Activated naive CD8-positive, alpha-beta T cell treated with anti-CD3 and anti-CD28 coated beads for 36 hours (primary cell): ENCODE measurements around the gene OR9G1. TPM values are rescaled to one million over a fixed set of nuclear protein-coding genes. Genes with fewer than 3 reads are reported as not detected.

Source experiments
- DNase-seq: peaks from one replicate; pipeline ENCODE4 v3.0.0; 2021
- H3K27ac Mint-ChIP-seq: one replicate; pipeline ENCODE4 v1.8.0; 2022; ENCODE audit warnings: mild to moderate bottlenecking, moderate library complexity, mixed read lengths
- H3K27me3 Mint-ChIP-seq: one replicate; pipeline ENCODE4 v1.8.0; 2022; ENCODE audit warnings: mild to moderate bottlenecking, mixed read lengths
- H3K36me3 Mint-ChIP-seq: one replicate; pipeline ENCODE4 v1.8.0; 2021; ENCODE audit warnings: mild to moderate bottlenecking, mixed read lengths
- H3K4me1 Mint-ChIP-seq: one replicate; pipeline ENCODE4 v1.8.0; 2021; ENCODE audit warnings: mixed read lengths
- H3K4me3 Mint-ChIP-seq: one replicate; pipeline ENCODE4 v1.8.0; 2022; ENCODE audit warnings: mild to moderate bottlenecking, moderate library complexity, mixed read lengths
- H3K9me3 Mint-ChIP-seq: one replicate; pipeline ENCODE4 v1.8.0; 2022; ENCODE audit warnings: mixed read lengths
- total RNA-seq, 2 experiments: library from RNA; stranded (reverse); gene quantifications; one replicate each; pipeline ENCODE4 v1.2.3, GENCODE V29; 2021

The OR9G1 gene
- total RNA-seq, 2 experiments from 2014 or later, result not detected

GRCh38 chr11:56740886-56741285, 42.0 kb downstream of the OR9G1 start:
- H3K27me3 Mint-ChIP-seq, result no peaks in the 10 kb centered on the region
- peaks cover 3% of the 10 kb centered on the region for H3K9me3 Mint-ChIP-seq
- no peak overlapping the region for H3K4me3 Mint-ChIP-seq
- no peak for DNase-seq
- no peak overlapping the region for H3K27ac Mint-ChIP-seq
- H3K36me3 Mint-ChIP-seq, result no peaks in the 10 kb centered on the region
- H3K4me1 Mint-ChIP-seq, result no peaks in the 10 kb centered on the region

- Mint-ChIP-seq H3K27ac (no peak within 1 kb of the TSS), H3K27me3 (no peaks in the 10 kb centered on the region), H3K4me1 (no peaks in the 10 kb centered on the region), H3K9me3 (no peaks in the 10 kb centered on the region), H3K36me3 (no peaks in the 10 kb centered on the region), H3K4me3 (no peak within 1 kb of the TSS)
- DNase-seq, result no peak
Measured at GRCh38 chr11:56748597-56748996, 49.7 kb downstream of the OR9G1 start, which contains the start of gene OR9G4. TSS of gene OR9G4 (minus strand) at chr11:56748697. CDS start at chr11:56743766, 4,931 bp downstream.

GRCh38 chr11:56750190-56750589, 51.3 kb downstream of the OR9G1 start:
- no peak for DNase-seq
- H3K27ac Mint-ChIP-seq, result no peak overlapping the region
- no peaks in the 10 kb centered on the region for H3K36me3 Mint-ChIP-seq
- no peak overlapping the region for H3K4me3 Mint-ChIP-seq
- H3K9me3 Mint-ChIP-seq, result no peaks in the 10 kb centered on the region
- H3K4me1 Mint-ChIP-seq, result no peaks in the 10 kb centered on the region
- H3K27me3 Mint-ChIP-seq, result no peaks in the 10 kb centered on the region

- DNase-seq, result no peak
- Mint-ChIP-seq H3K9me3 (no peaks in the 10 kb centered on the region), H3K36me3 (no peaks in the 10 kb centered on the region), H3K27me3 (no peaks in the 10 kb centered on the region), H3K27ac (no peak overlapping the region), H3K4me3 (no peak overlapping the region), H3K4me1 (no peaks in the 10 kb centered on the region)
Measured at GRCh38 chr11:56751480-56751879, 52.6 kb downstream of the OR9G1 start.

Other genes starting within 250 kb of the OR9G1 start
- gene OR5M3, start 225.7 kb upstream of the OR9G1 start, total RNA-seq, result not detected
- gene OR5M8, start 207.7 kb upstream of the OR9G1 start, total RNA-seq, result not detected
- gene OR5M11, start 155.8 kb upstream of the OR9G1 start, total RNA-seq, result not detected
- gene OR5M10, start 121.4 kb upstream of the OR9G1 start, total RNA-seq, result not detected
- gene OR5M1, start 84.2 kb upstream of the OR9G1 start, total RNA-seq, result not detected
- not detected for gene OR5AP2, start 56.7 kb upstream of the OR9G1 start, total RNA-seq
- not detected for gene OR5AR1, start 35.4 kb upstream of the OR9G1 start, total RNA-seq
- not detected for gene OR9G4, start 49.6 kb downstream of the OR9G1 start, total RNA-seq